Measurements from ENCODE around the gene CSH2. TPM values are rescaled to one million over a fixed set of nuclear protein-coding genes. Genes with fewer than 3 reads are reported as not detected.

The CSH2 gene
- total RNA-seq, 1 donor from 2014 or later, result not detected

GRCh38 chr17:63832014-63832413 lies 41.5 kb downstream of the CSH2 start:
- TF ChIP-seq CTCF (IDR thresholded peaks at IDR 0.05; ENCODE audit: insufficient read depth, low read length, poor library complexity, severe bottlenecking), result no peak
- no peaks in the 10 kb centered on the region for H3K27me3 ChIP-seq (ENCODE audit: control insufficient read depth, insufficient read depth, low read length)
- no peak overlapping the region for H3K4me3 ChIP-seq (ENCODE audit: low read depth, low read length)
- H3K36me3 ChIP-seq (ENCODE audit: control insufficient read depth, insufficient read depth, low read length), result peaks cover 7% of the 10 kb centered on the region
- DNase-seq (ENCODE audit: low read depth), result no peak

GRCh38 chr17:63831505-63831904 lies 42.0 kb downstream of the CSH2 start:
- Histone ChIP-seq H3K27me3 (ENCODE audit: control insufficient read depth, insufficient read depth, low read length) (no peaks in the 10 kb centered on the region), H3K36me3 (ENCODE audit: control insufficient read depth, insufficient read depth, low read length) (peaks cover 7% of the 10 kb centered on the region), H3K4me3 (ENCODE audit: low read depth, low read length) (no peak overlapping the region)
- TF ChIP-seq CTCF (IDR thresholded peaks at IDR 0.05; ENCODE audit: insufficient read depth, low read length, poor library complexity, severe bottlenecking), result no peak
- no peak for DNase-seq (ENCODE audit: low read depth)

GRCh38 chr17:63830904-63831491 lies 42.5 kb downstream of the CSH2 start:
- H3K4me3 ChIP-seq (ENCODE audit: low read depth, low read length), result no peak overlapping the region
- no peak for DNase-seq (ENCODE audit: low read depth)
- H3K36me3 ChIP-seq (ENCODE audit: control insufficient read depth, insufficient read depth, low read length), result peaks cover 7% of the 10 kb centered on the region
- H3K27me3 ChIP-seq (ENCODE audit: control insufficient read depth, insufficient read depth, low read length), result no peaks in the 10 kb centered on the region
- TF ChIP-seq CTCF (IDR thresholded peaks at IDR 0.05; ENCODE audit: insufficient read depth, low read length, poor library complexity, severe bottlenecking), result no peak

GRCh38 chr17:63830278-63830677 lies 43.2 kb downstream of the CSH2 start:
- no peak overlapping the region for H3K4me3 ChIP-seq (ENCODE audit: low read depth, low read length)
- H3K36me3 ChIP-seq (ENCODE audit: control insufficient read depth, insufficient read depth, low read length), result peaks cover 9% of the 10 kb centered on the region
- no peak for DNase-seq (ENCODE audit: low read depth)
- TF ChIP-seq CTCF (IDR thresholded peaks at IDR 0.05; ENCODE audit: insufficient read depth, low read length, poor library complexity, severe bottlenecking), result no peak
- H3K27me3 ChIP-seq (ENCODE audit: control insufficient read depth, insufficient read depth, low read length), result no peaks in the 10 kb centered on the region

GRCh38 chr17:63828936-63829335 lies 44.5 kb downstream of the CSH2 start:
- DNase-seq (ENCODE audit: low read depth), result no peak
- TF ChIP-seq CTCF (IDR thresholded peaks at IDR 0.05; ENCODE audit: insufficient read depth, low read length, poor library complexity, severe bottlenecking), result no peak
- no peaks in the 10 kb centered on the region for H3K27me3 ChIP-seq (ENCODE audit: control insufficient read depth, insufficient read depth, low read length)
- H3K36me3 ChIP-seq (ENCODE audit: control insufficient read depth, insufficient read depth, low read length), result peaks cover 12% of the 10 kb centered on the region
- no peak overlapping the region for H3K4me3 ChIP-seq (ENCODE audit: low read depth, low read length)

- no peak for DNase-seq (ENCODE audit: low read depth)
- Histone ChIP-seq H3K27me3 (ENCODE audit: control insufficient read depth, insufficient read depth, low read length) (no peaks in the 10 kb centered on the region), H3K4me3 (ENCODE audit: low read depth, low read length) (peak overlapping the region; percentile 95), H3K36me3 (ENCODE audit: control insufficient read depth, insufficient read depth, low read length) (peaks cover 10% of the 10 kb centered on the region)
- TF ChIP-seq CTCF (IDR thresholded peaks at IDR 0.05; ENCODE audit: insufficient read depth, low read length, poor library complexity, severe bottlenecking), result no peak
Observed at GRCh38 chr17:63827801-63828221, 45.7 kb downstream of the CSH2 start.

Data from kidney epithelial cell (primary cell).